Gastroesophageal sphincter (tissue), 3 donors: Measurements from ENCODE around the gene TMEM123.

Experiments
- CTCF ChIP-seq, 4 experiments: fragments of 200-600 bp in 2 of 4; fragments of 450-650 bp in 2 of 4; sonication (generic) in 1 of 4; IDR thresholded peaks; one replicate each; pipeline ENCODE4 v1.5.1; 2017 to 2019; ENCODE audit warnings: antibody characterized with exemption in 4 of 4, mild to moderate bottlenecking in 2 of 4, moderate library complexity in 2 of 4
- POLR2AphosphoS5 ChIP-seq: sonication (generic); formaldehyde crosslinking; IDR thresholded peaks from one replicate; pipeline ENCODE4 v1.6.1; 2017; ENCODE audit warnings: antibody characterized with exemption

- TF ChIP-seq POLR2AphosphoS5 (no peak), CTCF (IDR thresholded peaks at IDR 0.05) (no peak)
These were observed 22.3 kb downstream of the TMEM123 start for GRCh38 chr11:102430158-102430836.
